RWPE1 (cell line): Measurements from ENCODE around the gene TTYH1.

ENCODE experiments used
- CTCF ChIA-PET: fragments of 350-600 bp; sonication (Branson Sonifier 250); formaldehyde crosslinking; extraction: SDS; loops from one replicate; lab custom pipeline; 2021; lab: Yijun Ruan, JAX
- POLR2A ChIA-PET: fragments of 400-600 bp; formaldehyde crosslinking; extraction: SDS; loops from one replicate; lab custom pipeline; 2020; ENCODE audit warnings: antibody characterized with exemption; ENCODE audit not compliant: low non-redundant PET; lab: Yijun Ruan, JAX
- DNase-seq: peaks from one replicate; pipeline ENCODE4 v3.0.0; 2012; ENCODE audit warnings: low spot score
- H3K27ac ChIP-seq: fragments of 450-650 bp; 2 replicates; pipeline ENCODE4 v1.5.1; 2017
- CTCF ChIP-seq: fragments of 450-650 bp; conservative IDR thresholded peaks from 2 replicates; pipeline ENCODE4 v1.5.1; 2017; ENCODE audit warnings: low read depth, mild to moderate bottlenecking

The TTYH1 gene

DNA sequence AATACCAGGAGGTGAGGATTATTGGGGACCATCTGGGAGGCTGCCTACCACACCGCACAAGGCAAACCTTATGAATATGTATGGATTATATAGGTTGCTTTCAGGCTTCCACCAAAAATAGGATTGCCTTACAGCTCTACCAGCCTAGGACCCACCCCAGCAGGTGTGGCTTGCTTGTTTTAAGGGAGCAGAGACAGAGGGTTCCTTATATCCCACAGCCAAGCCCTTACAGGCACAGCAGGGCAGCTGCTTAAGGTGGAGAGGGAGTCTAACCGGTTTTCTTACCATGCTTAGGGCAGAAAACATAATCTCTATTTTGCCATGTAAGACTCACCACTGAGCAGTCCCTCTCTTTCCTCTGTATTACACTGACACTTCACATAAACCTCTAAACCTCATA is 16.1 kb upstream of the TTYH1 start:
- H3K27ac ChIP-seq, result no peak overlapping the region
- ChIA-PET POLR2A (no interaction called here), CTCF (no interaction called here)
- DNase-seq, result no peak
- TF ChIP-seq CTCF, result no peak

DNA sequence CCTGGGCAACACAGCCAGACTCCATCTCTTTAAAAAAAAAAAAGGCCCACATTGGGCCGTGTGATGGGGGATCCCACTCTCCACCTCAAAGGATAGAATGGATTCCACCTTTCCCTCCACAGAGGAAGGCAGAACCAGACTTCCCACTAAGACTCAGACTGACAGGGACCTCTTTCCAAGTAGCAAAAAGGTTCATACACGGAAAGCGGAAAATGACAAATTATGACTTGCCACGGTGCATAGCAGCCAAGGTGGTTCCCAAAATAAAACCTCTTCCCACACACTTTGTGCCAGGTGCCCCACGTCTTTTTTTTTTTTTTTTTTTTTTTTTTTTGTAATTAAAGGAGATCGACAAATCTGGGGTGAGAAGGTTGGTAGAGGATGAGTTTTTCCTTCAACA is 14.4 kb upstream of the TTYH1 start:
- TF ChIP-seq CTCF, result no peak
- ChIA-PET CTCF (no interaction called here), POLR2A (no interaction called here)
- DNase-seq, result no peak
- H3K27ac ChIP-seq, result no peak overlapping the region

- TF ChIP-seq CTCF, result no peak
- H3K27ac ChIP-seq, result no peak overlapping the region
- ChIA-PET POLR2A (no interaction called here), CTCF (interaction anchor here (1.3 kb wide), 1 partner anchor 12 kb away, joined by 5 read pairs; no protein-coding TSS in a partner anchor)
- no peak for DNase-seq
Measured at GRCh38 chr19:54403054-54403453, 12.2 kb upstream of the TTYH1 start.

- ChIA-PET CTCF (no interaction called here), POLR2A (no interaction called here)
- no peak for TF ChIP-seq CTCF
- DNase-seq, result no peak
- no peak overlapping the region for H3K27ac ChIP-seq
Measured at GRCh38 chr19:54405628-54406027, 9.6 kb upstream of the TTYH1 start.

- TF ChIP-seq CTCF, result no peak
- ChIA-PET POLR2A (no interaction called here), CTCF (interaction anchor here (0.6 to 1.1 kb wide), 2 partner anchors 17 to 23 kb away, joined by 4 to 5 read pairs; no protein-coding TSS in a partner anchor)
- no peak overlapping the region for H3K27ac ChIP-seq
- DNase-seq, result no peak
Measured at GRCh38 chr19:54407780-54408179, 7.5 kb upstream of the TTYH1 start.

- no peak for DNase-seq
- H3K27ac ChIP-seq, result no peak overlapping the region
- POLR2A ChIA-PET, result no interaction called here
- CTCF ChIA-PET, result no interaction called here
- TF ChIP-seq CTCF, result no peak
Measured at GRCh38 chr19:54408456-54409026, 6.7 kb upstream of the TTYH1 start.
